HepG2 (cell line): ENCODE results near the gene JPH3.
"Not testable (repeated sequence)": the region's sequence is repeated elsewhere in the genome, so short reads cannot be mapped to it uniquely, and the experiment has no call there.

Experiments used
- HCFC1 ChIP-seq: fragments of 150-350 bp; IDR thresholded peaks from 2 replicates; pipeline ENCODE4 v1.6.1; 2014; ENCODE audit warnings: low read depth, low read length
- HMGXB4 ChIP-seq, 2 experiments: sonication (generic) in 1 of 2; formaldehyde crosslinking in 1 of 2; IDR thresholded peaks; 2 replicates each; pipeline versions ENCODE4 v1.4.0 to v1.6.1; 2018 to 2020; ENCODE audit warnings: missing genetic modification reagents in 2 of 2, borderline replicate concordance in 1 of 2, low read depth in 1 of 2, mild to moderate bottlenecking in 1 of 2, missing biosample characterization in 1 of 2
- MAX ChIP-seq: IDR thresholded peaks from 2 replicates; pipeline ENCODE4 v1.6.1; 2012; ENCODE audit warnings: inconsistent platforms
- PCBP2 ChIP-seq: fragments of 200-400 bp; formaldehyde crosslinking; optimal IDR thresholded peaks from 2 replicates; pipeline ENCODE3; 2018; ENCODE audit warnings: low read length, low read depth; ENCODE audit not compliant: poor library complexity, severe bottlenecking
- POLR2A ChIP-seq, 2 experiments: IDR thresholded peaks; 2 replicates each; pipeline ENCODE4 v1.6.1; 2011; ENCODE audit warnings: low read depth in 2 of 2, low read length in 2 of 2, mild to moderate bottlenecking in 1 of 2, moderate library complexity in 1 of 2; ENCODE audit not compliant: insufficient read depth in 1 of 2
- ZNF205 ChIP-seq: IDR thresholded peaks from 2 replicates; pipeline ENCODE4 v1.6.1; 2018; ENCODE audit warnings: missing biosample characterization, missing genetic modification reagents
- ZNF274 ChIP-seq: sonication (generic); formaldehyde crosslinking; IDR thresholded peaks from 2 replicates; pipeline ENCODE4 v1.5.1; 2020; ENCODE audit warnings: mild to moderate bottlenecking, missing genetic modification reagents
- ZSCAN20 ChIP-seq: sonication (generic); formaldehyde crosslinking; IDR thresholded peaks from 2 replicates; pipeline ENCODE4 v1.4.0; 2020; ENCODE audit warnings: missing genetic modification reagents, mild to moderate bottlenecking, borderline replicate concordance
- TF ChIP-seq, protein P1 (sequence below): sonication (generic); formaldehyde crosslinking; IDR thresholded peaks from 2 replicates; pipeline ENCODE4 v1.5.0; 2020; ENCODE audit warnings: mild to moderate bottlenecking, missing genetic modification reagents, moderate library complexity
- TF ChIP-seq, protein P2 (sequence below): sonication (generic); formaldehyde crosslinking; IDR thresholded peaks from 2 replicates; pipeline ENCODE4 v1.9.0; 2021; ENCODE audit warnings: missing genetic modification reagents, borderline replicate concordance

DNA sequence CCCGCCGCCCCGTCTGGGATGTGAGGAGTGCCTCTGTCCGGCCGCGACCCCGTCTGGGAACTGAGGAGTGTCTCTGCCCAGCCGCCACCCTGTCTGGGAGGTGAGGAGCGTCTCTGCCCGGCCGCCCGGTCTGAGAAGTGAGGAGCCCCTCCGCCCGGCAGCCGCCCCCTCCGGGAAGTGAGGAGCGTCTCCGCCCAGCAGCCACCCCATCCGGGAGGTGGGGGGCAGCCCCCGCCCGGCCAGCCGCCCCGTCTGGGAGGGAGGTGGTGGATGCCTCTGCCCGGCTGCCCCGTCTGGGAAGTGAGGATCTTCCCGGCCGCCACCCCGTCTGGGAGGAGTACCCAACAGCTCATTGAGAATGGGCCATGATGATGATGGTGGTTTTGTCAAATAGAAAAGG lies 116.5 kb downstream of the JPH3 start:
- TF ChIP-seq PCBP2; ZNF205 (CRISPR knock-in tag); HMGXB4 (CRISPR knock-in tag; IDR thresholded peaks at IDR 0.05; ENCODE audit: borderline replicate concordance in 1 of 2, low read depth in 1 of 2); POLR2A (IDR thresholded peaks at IDR 0.05; ENCODE audit: insufficient read depth in 1 of 2, low read depth in 2 of 2, low read length in 2 of 2); MAX; ZSCAN20 (CRISPR knock-in tag); HCFC1; ZNF274 (CRISPR knock-in tag): not testable (repeated sequence)
- TF ChIP-seq, protein P1, sequence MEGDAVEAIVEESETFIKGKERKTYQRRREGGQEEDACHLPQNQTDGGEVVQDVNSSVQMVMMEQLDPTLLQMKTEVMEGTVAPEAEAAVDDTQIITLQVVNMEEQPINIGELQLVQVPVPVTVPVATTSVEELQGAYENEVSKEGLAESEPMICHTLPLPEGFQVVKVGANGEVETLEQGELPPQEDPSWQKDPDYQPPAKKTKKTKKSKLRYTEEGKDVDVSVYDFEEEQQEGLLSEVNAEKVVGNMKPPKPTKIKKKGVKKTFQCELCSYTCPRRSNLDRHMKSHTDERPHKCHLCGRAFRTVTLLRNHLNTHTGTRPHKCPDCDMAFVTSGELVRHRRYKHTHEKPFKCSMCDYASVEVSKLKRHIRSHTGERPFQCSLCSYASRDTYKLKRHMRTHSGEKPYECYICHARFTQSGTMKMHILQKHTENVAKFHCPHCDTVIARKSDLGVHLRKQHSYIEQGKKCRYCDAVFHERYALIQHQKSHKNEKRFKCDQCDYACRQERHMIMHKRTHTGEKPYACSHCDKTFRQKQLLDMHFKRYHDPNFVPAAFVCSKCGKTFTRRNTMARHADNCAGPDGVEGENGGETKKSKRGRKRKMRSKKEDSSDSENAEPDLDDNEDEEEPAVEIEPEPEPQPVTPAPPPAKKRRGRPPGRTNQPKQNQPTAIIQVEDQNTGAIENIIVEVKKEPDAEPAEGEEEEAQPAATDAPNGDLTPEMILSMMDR (CRISPR knock-in tag) = not testable (repeated sequence)
- TF ChIP-seq, protein P2, sequence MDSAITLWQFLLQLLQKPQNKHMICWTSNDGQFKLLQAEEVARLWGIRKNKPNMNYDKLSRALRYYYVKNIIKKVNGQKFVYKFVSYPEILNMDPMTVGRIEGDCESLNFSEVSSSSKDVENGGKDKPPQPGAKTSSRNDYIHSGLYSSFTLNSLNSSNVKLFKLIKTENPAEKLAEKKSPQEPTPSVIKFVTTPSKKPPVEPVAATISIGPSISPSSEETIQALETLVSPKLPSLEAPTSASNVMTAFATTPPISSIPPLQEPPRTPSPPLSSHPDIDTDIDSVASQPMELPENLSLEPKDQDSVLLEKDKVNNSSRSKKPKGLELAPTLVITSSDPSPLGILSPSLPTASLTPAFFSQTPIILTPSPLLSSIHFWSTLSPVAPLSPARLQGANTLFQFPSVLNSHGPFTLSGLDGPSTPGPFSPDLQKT (CRISPR knock-in tag) = not testable (repeated sequence)
